Measurements from ENCODE around the gene UBR3.
"Not testable (repeated sequence)": the region's sequence is repeated elsewhere in the genome, so short reads cannot be mapped to it uniquely, and the experiment has no call there.

Gene UBR3

GRCh38 chr2:169838743-169839489, 11.7 kb downstream of the UBR3 start:
- TF ChIP-seq CTCF (IDR thresholded peaks at IDR 0.05; ENCODE audit: poor library complexity, severe bottlenecking), result no peak
- no peak overlapping the region for H3K27ac ChIP-seq (ENCODE audit: poor library complexity, severe bottlenecking)

GRCh38 chr2:169839954-169840746, 12.9 kb downstream of the UBR3 start:
- Histone ChIP-seq H3K9me3 (ENCODE audit: severe bottlenecking) (no peaks in the 10 kb centered on the region), H3K4me1 (ENCODE audit: insufficient read depth, poor library complexity, severe bottlenecking) (no peaks in the 10 kb centered on the region), H3K4me3 (ENCODE audit: severe bottlenecking) (no peak overlapping the region), H3K27ac (ENCODE audit: poor library complexity, severe bottlenecking) (no peak overlapping the region), H3K36me3 (ENCODE audit: low read depth) (no peaks in the 10 kb centered on the region), H3K27me3 (ENCODE audit: insufficient read depth, poor library complexity, severe bottlenecking) (no peaks in the 10 kb centered on the region)
- TF ChIP-seq CTCF (IDR thresholded peaks at IDR 0.05; ENCODE audit: poor library complexity, severe bottlenecking), result no peak
- ATAC-seq (ENCODE audit: low read depth) (no peak; the same call in 2 of the 3 replicates), DNase-seq (ENCODE audit: low spot score) (no peak)

More at GRCh38 chr2:169838743-169839489, 11.7 kb downstream of the UBR3 start:
- Histone ChIP-seq H3K27me3 (ENCODE audit: insufficient read depth, poor library complexity, severe bottlenecking) (no peaks in the 10 kb centered on the region), H3K36me3 (ENCODE audit: low read depth) (no peaks in the 10 kb centered on the region), H3K4me1 (ENCODE audit: insufficient read depth, poor library complexity, severe bottlenecking) (no peaks in the 10 kb centered on the region), H3K9me3 (ENCODE audit: severe bottlenecking) (no peaks in the 10 kb centered on the region), H3K4me3 (ENCODE audit: severe bottlenecking) (no peak overlapping the region)
- ATAC-seq (ENCODE audit: low read depth), result no peak
- no peak for DNase-seq (ENCODE audit: low spot score)

- no peak for ATAC-seq (ENCODE audit: low read depth)
- Histone ChIP-seq H3K27me3 (ENCODE audit: insufficient read depth, poor library complexity, severe bottlenecking) (no peaks in the 10 kb centered on the region), H3K9me3 (ENCODE audit: severe bottlenecking) (no peaks in the 10 kb centered on the region), H3K4me1 (ENCODE audit: insufficient read depth, poor library complexity, severe bottlenecking) (no peaks in the 10 kb centered on the region), H3K27ac (ENCODE audit: poor library complexity, severe bottlenecking) (no peak overlapping the region), H3K36me3 (ENCODE audit: low read depth) (no peaks in the 10 kb centered on the region), H3K4me3 (ENCODE audit: severe bottlenecking) (no peak overlapping the region)
- DNase-seq (ENCODE audit: low spot score), result no peak
- TF ChIP-seq CTCF (IDR thresholded peaks at IDR 0.05; ENCODE audit: poor library complexity, severe bottlenecking), result no peak
These were observed 13.5 kb downstream of the UBR3 start for GRCh38 chr2:169840747-169841142.

- not testable (repeated sequence) for H3K4me3 ChIP-seq (ENCODE audit: severe bottlenecking); DNase-seq (ENCODE audit: low spot score); H3K9me3 ChIP-seq (ENCODE audit: severe bottlenecking); H3K4me1 ChIP-seq (ENCODE audit: insufficient read depth, poor library complexity, severe bottlenecking); ATAC-seq (ENCODE audit: low read depth); H3K27ac ChIP-seq (ENCODE audit: poor library complexity, severe bottlenecking); H3K27me3 ChIP-seq (ENCODE audit: insufficient read depth, poor library complexity, severe bottlenecking); H3K36me3 ChIP-seq (ENCODE audit: low read depth)
These were observed 14.4 kb downstream of the UBR3 start for GRCh38 chr2:169841625-169842024.

GRCh38 chr2:169845016-169845415, 17.8 kb downstream of the UBR3 start:
- Histone ChIP-seq H3K27ac (ENCODE audit: poor library complexity, severe bottlenecking) (no peak overlapping the region), H3K27me3 (ENCODE audit: insufficient read depth, poor library complexity, severe bottlenecking) (no peaks in the 10 kb centered on the region), H3K4me1 (ENCODE audit: insufficient read depth, poor library complexity, severe bottlenecking) (no peaks in the 10 kb centered on the region), H3K4me3 (ENCODE audit: severe bottlenecking) (no peak overlapping the region), H3K36me3 (ENCODE audit: low read depth) (no peaks in the 10 kb centered on the region), H3K9me3 (ENCODE audit: severe bottlenecking) (no peaks in the 10 kb centered on the region)
- ATAC-seq (ENCODE audit: low read depth) (no peak), DNase-seq (ENCODE audit: low spot score) (no peak)
- no peak for TF ChIP-seq CTCF (IDR thresholded peaks at IDR 0.05; ENCODE audit: poor library complexity, severe bottlenecking)

GRCh38 chr2:169848959-169849693, 21.9 kb downstream of the UBR3 start:
- not testable (repeated sequence) for H3K27ac ChIP-seq (ENCODE audit: poor library complexity, severe bottlenecking); DNase-seq (ENCODE audit: low spot score); H3K9me3 ChIP-seq (ENCODE audit: severe bottlenecking); H3K4me3 ChIP-seq (ENCODE audit: severe bottlenecking); H3K27me3 ChIP-seq (ENCODE audit: insufficient read depth, poor library complexity, severe bottlenecking); H3K4me1 ChIP-seq (ENCODE audit: insufficient read depth, poor library complexity, severe bottlenecking); ATAC-seq (ENCODE audit: low read depth); H3K36me3 ChIP-seq (ENCODE audit: low read depth)

Measured in RWPE2 (cell line).